Ectodermal cell (in vitro differentiated cells): ENCODE measurements around the gene NANOS2.
A peak's percentile ranks its signal among the peaks of the same experiment; 100 is the strongest.
"Not testable (repeated sequence)": the region's sequence is repeated elsewhere in the genome, so short reads cannot be mapped to it uniquely, and the experiment has no call there.

ENCODE experiments used
- H3K27ac ChIP-seq: 2 replicates; pipeline ENCODE4 v1.7.0; 2013; ENCODE audit warnings: mild to moderate bottlenecking, low read depth, low read length; ENCODE audit not compliant: insufficient read depth, poor library complexity, severe bottlenecking
- H3K27me3 ChIP-seq: 2 replicates; pipeline ENCODE4 v1.7.0; 2013; ENCODE audit warnings: mild to moderate bottlenecking, low read length; ENCODE audit not compliant: insufficient read depth, control insufficient read depth, poor library complexity, severe bottlenecking
- H3K36me3 ChIP-seq: one replicate; pipeline ENCODE4 v1.7.0; 2013; ENCODE audit warnings: low read length; ENCODE audit not compliant: control insufficient read depth, insufficient read depth
- H3K4me1 ChIP-seq: one replicate; pipeline ENCODE4 v1.7.0; 2013; ENCODE audit warnings: low read length; ENCODE audit not compliant: control insufficient read depth, insufficient read depth
- H3K4me3 ChIP-seq: 2 replicates; pipeline ENCODE4 v1.7.0; 2013; ENCODE audit warnings: low read depth, low read length, control low read depth; ENCODE audit not compliant: insufficient read depth
- H3K9me3 ChIP-seq: 2 replicates; pipeline ENCODE4 v1.7.0; 2013; ENCODE audit warnings: mild to moderate bottlenecking, low read length, moderate library complexity; ENCODE audit not compliant: control insufficient read depth
- WGBS, 2 experiments: methylation state at CpG; one replicate each; pipeline ENCODE4 v1.1.7; 2013; ENCODE audit warnings: missing lambda C conversion rate in 2 of 2; 5-methylcytosine and 5-hydroxymethylcytosine counted together

Gene NANOS2

GRCh38 chr19:45895983-45896599 is 18.5 kb downstream of the NANOS2 start:
- not testable (repeated sequence) for H3K9me3 ChIP-seq, H3K4me3 ChIP-seq, H3K27ac ChIP-seq, H3K4me1 ChIP-seq
- 95 to 96% methylated on average over 12 of the region's 12 CpGs for WGBS, 2 experiments
- Histone ChIP-seq H3K36me3 (peaks cover 15% of the 10 kb centered on the region), H3K27me3 (peaks cover 11% of the 10 kb centered on the region)

GRCh38 chr19:45895519-45895972 is 19.0 kb downstream of the NANOS2 start:
- no peaks in the 10 kb centered on the region for H3K4me1 ChIP-seq
- WGBS, 2 experiments, result 92% methylated on average over 9 of the region's 9 CpGs
- no peaks in the 10 kb centered on the region for H3K9me3 ChIP-seq
- H3K36me3 ChIP-seq, result peaks cover 13% of the 10 kb centered on the region
- peaks cover 6% of the 10 kb centered on the region for H3K27me3 ChIP-seq
- H3K27ac ChIP-seq, result no peak overlapping the region
- no peak overlapping the region for H3K4me3 ChIP-seq

GRCh38 chr19:45890877-45891276 is 23.7 kb downstream of the NANOS2 start:
- no peaks in the 10 kb centered on the region for H3K9me3 ChIP-seq
- no peaks in the 10 kb centered on the region for H3K36me3 ChIP-seq
- H3K4me3 ChIP-seq, result no peak overlapping the region
- H3K27me3 ChIP-seq, result no peaks in the 10 kb centered on the region
- no peak overlapping the region for H3K27ac ChIP-seq
- no peaks in the 10 kb centered on the region for H3K4me1 ChIP-seq
- 83 to 93% methylated on average over 17 of the region's 17 CpGs for WGBS, 2 experiments

GRCh38 chr19:45889210-45889885 is 25.2 kb downstream of the NANOS2 start:
- Histone ChIP-seq H3K36me3 (peaks cover 4% of the 10 kb centered on the region), H3K4me3 (no peak overlapping the region), H3K27me3 (no peaks in the 10 kb centered on the region), H3K9me3 (no peaks in the 10 kb centered on the region), H3K4me1 (peaks cover 9% of the 10 kb centered on the region), H3K27ac (no peak overlapping the region)
- WGBS, 2 experiments, result 70 to 74% methylated on average over 6 of the region's 6 CpGs

- H3K9me3 ChIP-seq, result no peaks in the 10 kb centered on the region
- peaks cover 9% of the 10 kb centered on the region for H3K36me3 ChIP-seq
- H3K4me3 ChIP-seq, result peak overlapping the region; percentile 86
- H3K27me3 ChIP-seq, result no peaks in the 10 kb centered on the region
- H3K4me1 ChIP-seq, result peaks cover 10% of the 10 kb centered on the region
- WGBS, 2 experiments, result 52 to 61% methylated on average over 10 of the region's 10 CpGs
- H3K27ac ChIP-seq, result peak overlapping the region; percentile 87
Measured at GRCh38 chr19:45887200-45887710, 27.3 kb downstream of the NANOS2 start.

GRCh38 chr19:45886427-45887199 is 28.0 kb downstream of the NANOS2 start:
- Histone ChIP-seq H3K27me3 (no peaks in the 10 kb centered on the region), H3K4me1 (peaks cover 10% of the 10 kb centered on the region), H3K27ac (peak overlapping the region; percentile 87), H3K4me3 (peak overlapping the region; percentile 86), H3K36me3 (peaks cover 9% of the 10 kb centered on the region), H3K9me3 (no peaks in the 10 kb centered on the region)
- 1 to 2% methylated on average over 32 of the region's 32 CpGs for WGBS, 2 experiments

- H3K27ac ChIP-seq, result peak within 1 kb of the TSS; percentile 87
- H3K9me3 ChIP-seq, result no peaks in the 10 kb centered on the region
- peaks cover 9% of the 10 kb centered on the region for H3K36me3 ChIP-seq
- no peaks in the 10 kb centered on the region for H3K27me3 ChIP-seq
- 1% methylated on average over 107 of the region's 107 CpGs for WGBS, 2 experiments
- H3K4me3 ChIP-seq, result peak within 1 kb of the TSS; percentile 86
- H3K4me1 ChIP-seq, result peaks cover 10% of the 10 kb centered on the region
Measured at GRCh38 chr19:45885556-45886426, 28.8 kb downstream of the NANOS2 start, which contains the start of gene IRF2BP1. Gene IRF2BP1 (minus strand): TSS chr19:45886141. CDS start chr19:45885774, 367 bp downstream.

GRCh38 chr19:45884682-45885555 is 29.7 kb downstream of the NANOS2 start:
- H3K27ac ChIP-seq, result no peak overlapping the region
- H3K9me3 ChIP-seq, result no peaks in the 10 kb centered on the region
- H3K36me3 ChIP-seq, result peaks cover 9% of the 10 kb centered on the region
- peaks cover 10% of the 10 kb centered on the region for H3K4me1 ChIP-seq
- H3K4me3 ChIP-seq, result peak overlapping the region; percentile 86
- H3K27me3 ChIP-seq, result no peaks in the 10 kb centered on the region
- 69 to 70% methylated on average over 72 of the region's 72 CpGs for WGBS, 2 experiments
